Glutamatergic neuron (in vitro differentiated cells): Measurements from ENCODE around the gene ADORA1. TPM values are rescaled to one million over a fixed set of nuclear protein-coding genes. Genes with fewer than 3 reads are reported as not detected.

Source experiments
- DNase-seq: peaks from one replicate; pipeline ENCODE4 v3.0.0; 2022
- H3K27ac Mint-ChIP-seq: one replicate; pipeline ENCODE4 v1.8.0; 2020; ENCODE audit warnings: mild to moderate bottlenecking, mixed read lengths, inconsistent platforms; ENCODE audit not compliant: unreplicated experiment
- H3K27me3 Mint-ChIP-seq: one replicate; pipeline ENCODE4 v1.8.0; 2020; ENCODE audit warnings: mild to moderate bottlenecking, moderate library complexity, mixed read lengths, inconsistent platforms; ENCODE audit not compliant: unreplicated experiment
- H3K36me3 Mint-ChIP-seq: one replicate; pipeline ENCODE4 v1.8.0; 2020; ENCODE audit warnings: mild to moderate bottlenecking, mixed read lengths, inconsistent platforms; ENCODE audit not compliant: unreplicated experiment
- H3K4me1 Mint-ChIP-seq: one replicate; pipeline ENCODE4 v1.8.0; 2020; ENCODE audit warnings: mild to moderate bottlenecking, low read depth, mixed read lengths, inconsistent platforms; ENCODE audit not compliant: unreplicated experiment
- H3K4me3 Mint-ChIP-seq: one replicate; pipeline ENCODE4 v1.8.0; 2020; ENCODE audit warnings: mild to moderate bottlenecking, mixed read lengths, inconsistent platforms; ENCODE audit not compliant: unreplicated experiment
- H3K9me3 Mint-ChIP-seq: one replicate; pipeline ENCODE4 v1.8.0; 2020; ENCODE audit warnings: mild to moderate bottlenecking, moderate library complexity, mixed read lengths, inconsistent platforms; ENCODE audit not compliant: unreplicated experiment
- long read RNA-seq: library from polyadenylated mRNA; unstranded; transcript quantifications from one replicate; pipeline ENCODE4 v2.0.0, GENCODE V29; 2020; ENCODE audit not compliant: unreplicated experiment
- total RNA-seq: library from RNA; stranded (reverse); fragmentation: NEBNext Ultra II Directional; extraction: Animal tissue kit (Norgen Biotek cat#: 25700); gene quantifications from one replicate; pipeline ENCODE4 v1.2.1, GENCODE V29; 2021; ENCODE audit not compliant: unreplicated experiment
- TF ChIP-seq, protein P1 (sequence below): fragments of 200-600 bp; sonication (generic); IDR thresholded peaks from one replicate; pipeline ENCODE4 v1.5.0; 2021; ENCODE audit not compliant: partially characterized antibody, unreplicated experiment

The ADORA1 gene
- total RNA-seq, result 1.2 TPM
- long read RNA-seq, result 0 reads

DNA sequence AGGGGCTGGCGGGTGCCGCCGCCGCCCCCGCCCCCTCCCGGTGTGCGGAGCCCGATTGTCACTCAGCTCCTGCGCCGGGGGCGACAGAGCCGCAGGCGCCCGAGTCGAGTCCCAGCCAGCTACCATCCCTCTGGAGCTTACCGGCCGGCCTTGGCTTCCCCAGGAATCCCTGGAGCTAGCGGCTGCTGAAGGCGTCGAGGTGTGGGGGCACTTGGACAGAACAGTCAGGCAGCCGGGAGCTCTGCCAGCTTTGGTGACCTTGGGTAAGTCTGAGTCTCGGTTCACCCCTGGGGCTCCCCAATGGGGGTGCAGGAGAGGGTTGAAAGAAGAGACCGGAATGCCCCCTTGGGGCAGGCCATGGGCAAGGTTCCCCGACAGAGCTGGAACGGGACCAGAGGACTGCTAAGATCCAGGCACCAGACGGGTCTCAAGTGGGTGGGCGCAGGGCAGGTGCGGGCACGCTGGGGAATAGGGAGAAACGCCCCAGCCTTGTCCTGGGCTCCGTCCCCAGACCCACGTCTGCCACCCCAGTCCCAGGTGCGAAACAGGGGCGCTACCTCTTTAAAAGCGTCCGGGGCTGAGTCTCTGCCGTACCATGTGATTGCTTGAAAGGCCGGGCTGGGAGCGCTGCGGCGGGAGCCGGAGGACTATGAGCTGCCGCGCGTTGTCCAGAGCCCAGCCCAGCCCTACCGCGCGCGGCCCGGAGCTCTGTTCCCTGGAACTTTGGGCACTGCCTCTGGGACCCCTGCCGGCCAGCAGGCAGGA lies at the start of gene ADORA1:
ADORA1 (plus strand) TSS at position 61 of the 765 bp plus-strand sequence. CDS start 1,116 bp downstream, outside the sequence.
- Mint-ChIP-seq H3K4me3 (peak within 1 kb of the TSS; percentile 80), H3K4me1 (peaks cover 9% of the 10 kb centered on the region), H3K9me3 (peaks cover 1% of the 10 kb centered on the region), H3K27me3 (peaks cover 25% of the 10 kb centered on the region), H3K27ac (peak within 1 kb of the TSS; percentile 13), H3K36me3 (no peaks in the 10 kb centered on the region)
- TF ChIP-seq, protein P1, sequence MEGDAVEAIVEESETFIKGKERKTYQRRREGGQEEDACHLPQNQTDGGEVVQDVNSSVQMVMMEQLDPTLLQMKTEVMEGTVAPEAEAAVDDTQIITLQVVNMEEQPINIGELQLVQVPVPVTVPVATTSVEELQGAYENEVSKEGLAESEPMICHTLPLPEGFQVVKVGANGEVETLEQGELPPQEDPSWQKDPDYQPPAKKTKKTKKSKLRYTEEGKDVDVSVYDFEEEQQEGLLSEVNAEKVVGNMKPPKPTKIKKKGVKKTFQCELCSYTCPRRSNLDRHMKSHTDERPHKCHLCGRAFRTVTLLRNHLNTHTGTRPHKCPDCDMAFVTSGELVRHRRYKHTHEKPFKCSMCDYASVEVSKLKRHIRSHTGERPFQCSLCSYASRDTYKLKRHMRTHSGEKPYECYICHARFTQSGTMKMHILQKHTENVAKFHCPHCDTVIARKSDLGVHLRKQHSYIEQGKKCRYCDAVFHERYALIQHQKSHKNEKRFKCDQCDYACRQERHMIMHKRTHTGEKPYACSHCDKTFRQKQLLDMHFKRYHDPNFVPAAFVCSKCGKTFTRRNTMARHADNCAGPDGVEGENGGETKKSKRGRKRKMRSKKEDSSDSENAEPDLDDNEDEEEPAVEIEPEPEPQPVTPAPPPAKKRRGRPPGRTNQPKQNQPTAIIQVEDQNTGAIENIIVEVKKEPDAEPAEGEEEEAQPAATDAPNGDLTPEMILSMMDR, result peak; percentile 19
- peak; percentile 77 for DNase-seq

DNA sequence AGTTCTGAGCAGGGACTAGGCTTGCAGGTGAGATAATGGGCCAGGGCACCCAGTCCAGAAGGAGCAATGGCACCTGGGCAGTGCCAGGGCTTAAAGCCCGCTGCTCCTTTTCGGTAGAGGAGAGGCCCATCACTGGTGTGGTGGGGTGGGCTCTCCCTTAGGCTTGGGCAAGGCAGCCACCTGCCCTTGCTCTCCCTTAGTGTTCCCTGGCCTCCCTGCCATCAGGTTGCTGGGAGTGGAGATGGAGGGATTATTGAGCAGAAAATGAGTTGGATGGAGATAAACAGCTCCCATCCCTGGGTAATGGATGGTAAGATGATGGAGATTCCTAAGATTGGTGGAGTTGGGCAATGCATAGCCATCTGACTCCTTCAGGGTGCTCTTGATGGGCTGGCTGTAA lies 49.6 kb upstream of the ADORA1 start:
- Mint-ChIP-seq H3K4me3 (no peak overlapping the region), H3K27ac (no peak overlapping the region), H3K27me3 (peaks cover 19% of the 10 kb centered on the region), H3K9me3 (peaks cover 4% of the 10 kb centered on the region), H3K36me3 (peaks cover 12% of the 10 kb centered on the region), H3K4me1 (peaks cover 8% of the 10 kb centered on the region)
- TF ChIP-seq, protein P1, result no peak
- DNase-seq, result no peak

DNA sequence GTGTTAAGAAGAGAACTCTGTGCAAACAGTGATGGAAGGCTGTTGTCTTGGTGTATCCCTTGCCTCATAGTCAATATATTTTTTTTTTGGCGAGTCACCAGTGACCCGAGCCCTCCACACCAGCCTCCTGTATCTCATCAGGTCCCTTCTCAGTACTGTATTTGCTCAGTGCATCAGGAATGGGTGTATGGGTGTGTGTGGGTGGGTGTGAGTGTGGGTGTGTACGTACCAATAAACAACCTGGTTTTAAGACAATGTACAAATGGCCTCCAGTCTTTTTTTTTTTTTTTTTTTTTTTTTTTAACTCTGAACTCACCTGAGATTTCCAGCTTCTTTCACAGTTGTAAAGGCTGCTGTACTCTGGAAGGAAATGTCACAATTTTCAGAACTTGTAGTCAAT lies 49.0 kb upstream of the ADORA1 start:
- Mint-ChIP-seq H3K4me1 (peaks cover 8% of the 10 kb centered on the region), H3K4me3 (no peak overlapping the region), H3K9me3 (peaks cover 4% of the 10 kb centered on the region), H3K27me3 (peaks cover 16% of the 10 kb centered on the region), H3K36me3 (peaks cover 7% of the 10 kb centered on the region), H3K27ac (no peak overlapping the region)
- TF ChIP-seq, protein P1, result no peak
- no peak for DNase-seq

DNA sequence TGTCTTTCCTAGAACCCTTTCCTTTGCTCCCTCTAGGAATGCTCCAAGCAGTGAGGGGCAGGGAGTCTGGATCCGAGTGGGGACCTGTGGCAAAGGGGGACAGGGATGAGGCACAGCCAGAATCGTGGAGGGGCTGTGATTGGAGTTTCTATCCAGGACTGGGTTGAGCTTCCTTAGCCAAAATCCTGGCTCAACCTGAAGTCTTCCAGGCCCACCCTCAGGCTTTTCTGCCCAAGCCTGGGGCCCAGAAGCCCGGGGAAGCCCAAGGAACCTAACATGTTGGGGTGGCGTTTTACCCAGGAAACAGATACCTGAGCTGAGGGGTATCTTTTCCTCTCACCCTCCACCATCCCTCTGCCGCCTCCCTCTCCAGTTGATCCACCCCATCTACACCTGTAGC lies 47.1 kb upstream of the ADORA1 start:
- Mint-ChIP-seq H3K9me3 (peaks cover 4% of the 10 kb centered on the region), H3K27ac (no peak overlapping the region), H3K4me1 (peaks cover 8% of the 10 kb centered on the region), H3K36me3 (peaks cover 5% of the 10 kb centered on the region), H3K27me3 (peaks cover 9% of the 10 kb centered on the region), H3K4me3 (no peak overlapping the region)
- DNase-seq, result no peak
- TF ChIP-seq, protein P1, result no peak

DNA sequence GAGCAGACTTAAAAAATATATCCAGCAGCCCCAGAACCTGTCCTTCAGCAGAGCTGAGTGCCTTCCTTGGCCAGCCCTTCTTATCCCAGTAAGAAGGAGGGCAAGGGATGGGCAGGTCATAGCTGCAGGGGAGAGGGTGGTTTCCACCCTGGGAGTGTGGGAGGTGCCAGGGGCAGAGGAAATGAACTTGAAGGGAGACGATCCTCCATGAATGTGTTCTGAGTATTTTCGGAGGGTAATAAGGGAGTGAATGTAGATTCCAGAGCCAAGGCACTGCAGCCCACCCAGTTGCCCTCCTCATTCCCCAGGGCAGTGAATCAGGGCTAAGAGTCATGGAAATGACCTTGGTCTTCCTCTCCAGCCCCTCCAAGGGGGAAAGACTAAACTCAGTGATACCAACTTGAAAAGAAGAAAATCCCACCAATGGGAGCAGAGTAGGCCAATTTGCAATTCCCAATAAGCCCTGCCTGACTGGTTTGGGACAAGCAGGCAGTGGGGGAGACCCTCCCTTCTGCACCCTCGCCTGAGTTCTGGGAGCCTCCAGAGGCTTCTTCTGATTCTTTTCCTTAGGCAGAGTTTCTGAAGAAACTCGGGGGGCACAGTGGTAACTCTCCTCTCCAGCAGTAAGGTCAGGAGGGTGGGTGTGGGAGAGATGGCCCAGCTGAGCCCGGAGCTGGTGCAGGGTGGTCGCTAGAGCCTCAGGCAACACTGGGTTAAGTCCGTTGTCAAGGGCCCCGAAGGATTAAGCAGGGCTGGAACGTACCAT lies 45.9 kb upstream of the ADORA1 start:
- peaks cover 11% of the 10 kb centered on the region for H3K4me1 Mint-ChIP-seq
- no peak for DNase-seq
- H3K27me3 Mint-ChIP-seq, result peaks cover 7% of the 10 kb centered on the region
- H3K36me3 Mint-ChIP-seq, result no peaks in the 10 kb centered on the region
- H3K4me3 Mint-ChIP-seq, result no peak overlapping the region
- TF ChIP-seq, protein P1, result no peak
- no peak overlapping the region for H3K27ac Mint-ChIP-seq
- no peaks in the 10 kb centered on the region for H3K9me3 Mint-ChIP-seq
